Measurements from ENCODE around the gene OBP2A. TPM values are rescaled to one million over a fixed set of nuclear protein-coding genes. Genes with fewer than 3 reads are reported as not detected.

Gene OBP2A
- total and polyA plus RNA-seq, 2 donors (not counting 3 experiments of a cell fraction or from before 2014, with no cell fraction given), result not detected

DNA sequence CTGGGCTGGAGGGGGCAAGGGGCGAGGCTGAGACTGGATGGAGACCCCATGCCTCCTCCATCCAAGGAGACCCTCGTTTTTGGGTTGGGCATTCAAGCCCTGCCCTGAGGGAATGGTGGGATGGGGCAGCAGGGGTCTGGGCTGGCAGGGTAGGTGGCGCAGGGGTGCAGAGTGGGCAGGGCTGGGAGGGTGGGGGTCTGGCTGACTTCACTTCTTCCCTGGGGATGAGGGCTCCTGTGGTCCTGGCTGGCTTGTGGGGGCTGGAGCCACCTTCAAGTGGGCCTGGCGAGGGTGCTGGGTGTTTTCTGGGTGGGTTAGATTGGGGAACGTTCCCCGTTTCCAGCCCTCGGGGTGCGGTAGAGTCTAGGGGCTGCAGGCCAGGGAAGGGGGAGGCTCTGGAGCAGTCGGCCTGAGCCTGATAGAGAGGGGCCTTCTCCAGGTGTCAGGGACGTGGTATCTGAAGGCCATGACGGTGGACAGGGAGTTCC, 24.3 kb upstream of the OBP2A start:
- no peaks in the 10 kb centered on the region for H3K9me1 ChIP-seq (replicated peaks; ENCODE audit: control insufficient read depth, extremely low read depth, insufficient read depth, low read length)
- H3K9me3 ChIP-seq (replicated peaks; ENCODE audit: control insufficient read depth, insufficient read depth, low read length), result no peaks in the 10 kb centered on the region
- TF ChIP-seq JUN (IDR thresholded peaks at IDR 0.05; ENCODE audit: borderline replicate concordance, insufficient read depth, insufficient read length, low read depth), result no peak
- FAIRE-seq (no peak), DNase-seq (ENCODE audit: low read depth, low spot score) (no peak)
- no peak overlapping the region for H3K4me2 ChIP-seq (ENCODE audit: insufficient read depth, low read length)
- POLR2A ChIA-PET, result no interaction called here
- no peaks in the 10 kb centered on the region for H3K36me3 ChIP-seq (ENCODE audit: control insufficient read depth in 2 of 2, extremely low read depth in 1 of 2, insufficient read depth in 2 of 2, low read length in 2 of 2)
- no peaks in the 10 kb centered on the region for H3K27me3 ChIP-seq (ENCODE audit: control insufficient read depth in 2 of 2, insufficient read depth in 2 of 2, low read length in 2 of 2)
- H4K20me1 ChIP-seq (replicated peaks; ENCODE audit: control insufficient read depth, extremely low read depth, insufficient read depth, low read length), result no peaks in the 10 kb centered on the region
- BruUV-seq (replicated peaks), result no TSS peak
- intact Hi-C loops (cut with micrococcal nuclease) (no loop called here), dilution Hi-C loops (cut with MboI; ENCODE audit: extremely low pct_ligation_motif_present, low sequenced_read_pairs) (no loop called here)
- no peaks in the 10 kb centered on the region for H3K79me2 ChIP-seq (ENCODE audit: control insufficient read depth, insufficient read depth, low read length)
- no peak overlapping the region for H3K27ac ChIP-seq (ENCODE audit: insufficient read depth, low read depth, low read length)
- CTCF ChIA-PET, result no interaction called here
- no peak overlapping the region for H2AFZ ChIP-seq (ENCODE audit: low read depth, low read length)
- no peak overlapping the region for H3K4me3 ChIP-seq (replicated peaks in 1 of 3; ENCODE audit: insufficient read depth in 1 of 3, low read depth in 1 of 3, low read length in 3 of 3)
- no peaks in the 10 kb centered on the region for H3K4me1 ChIP-seq (ENCODE audit: control insufficient read depth, extremely low read depth, insufficient read depth, low read length)
- no peak overlapping the region for H3K9ac ChIP-seq (replicated peaks; ENCODE audit: extremely low read depth, insufficient read depth, low read length)

DNA sequence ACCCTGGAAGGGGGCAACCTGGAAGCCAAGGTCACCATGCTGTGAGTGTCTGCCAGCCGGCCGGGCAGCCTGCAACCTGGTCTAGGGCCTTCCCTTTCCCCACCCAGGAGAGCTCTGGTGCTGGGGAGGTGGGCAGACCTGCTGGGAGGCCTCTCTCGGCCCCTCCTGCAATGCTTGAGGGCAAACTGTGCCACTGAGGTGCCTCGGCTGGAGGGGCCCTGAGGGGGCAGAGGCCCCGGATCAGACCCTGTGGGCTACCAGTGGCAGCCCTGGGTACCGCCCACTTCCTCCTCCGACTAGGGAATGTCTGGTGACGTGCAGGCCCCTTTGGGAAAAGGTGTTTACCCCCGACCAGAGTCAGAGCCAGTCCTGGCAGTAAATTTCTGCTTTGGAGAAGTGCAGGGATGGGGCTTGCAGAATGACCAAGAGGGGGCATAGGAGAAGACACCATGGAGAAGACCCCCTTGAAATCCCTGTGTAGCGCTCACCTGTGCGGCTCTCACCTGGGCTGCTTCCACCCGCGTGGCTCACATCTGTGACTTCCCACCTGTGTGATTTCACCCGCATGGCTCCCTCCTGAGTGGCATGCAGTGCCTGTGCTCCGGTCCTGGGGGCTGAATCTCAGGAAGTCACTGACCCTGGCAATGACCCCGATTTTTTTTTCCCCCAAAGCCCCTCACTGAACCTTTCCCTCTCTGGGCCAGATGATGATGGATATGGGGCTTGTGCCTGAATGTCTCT, 23.6 kb upstream of the OBP2A start:
- no peaks in the 10 kb centered on the region for H3K79me2 ChIP-seq (ENCODE audit: control insufficient read depth, insufficient read depth, low read length)
- no peaks in the 10 kb centered on the region for H3K9me3 ChIP-seq (replicated peaks; ENCODE audit: control insufficient read depth, insufficient read depth, low read length)
- no peak for TF ChIP-seq GATA2 (IDR thresholded peaks at IDR 0.05; ENCODE audit: insufficient read depth, insufficient read length, low read depth, low read length)
- TF ChIP-seq, protein P1, sequence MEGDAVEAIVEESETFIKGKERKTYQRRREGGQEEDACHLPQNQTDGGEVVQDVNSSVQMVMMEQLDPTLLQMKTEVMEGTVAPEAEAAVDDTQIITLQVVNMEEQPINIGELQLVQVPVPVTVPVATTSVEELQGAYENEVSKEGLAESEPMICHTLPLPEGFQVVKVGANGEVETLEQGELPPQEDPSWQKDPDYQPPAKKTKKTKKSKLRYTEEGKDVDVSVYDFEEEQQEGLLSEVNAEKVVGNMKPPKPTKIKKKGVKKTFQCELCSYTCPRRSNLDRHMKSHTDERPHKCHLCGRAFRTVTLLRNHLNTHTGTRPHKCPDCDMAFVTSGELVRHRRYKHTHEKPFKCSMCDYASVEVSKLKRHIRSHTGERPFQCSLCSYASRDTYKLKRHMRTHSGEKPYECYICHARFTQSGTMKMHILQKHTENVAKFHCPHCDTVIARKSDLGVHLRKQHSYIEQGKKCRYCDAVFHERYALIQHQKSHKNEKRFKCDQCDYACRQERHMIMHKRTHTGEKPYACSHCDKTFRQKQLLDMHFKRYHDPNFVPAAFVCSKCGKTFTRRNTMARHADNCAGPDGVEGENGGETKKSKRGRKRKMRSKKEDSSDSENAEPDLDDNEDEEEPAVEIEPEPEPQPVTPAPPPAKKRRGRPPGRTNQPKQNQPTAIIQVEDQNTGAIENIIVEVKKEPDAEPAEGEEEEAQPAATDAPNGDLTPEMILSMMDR (IDR thresholded peaks at IDR 0.05; ENCODE audit: extremely low read depth in 1 of 2, insufficient read depth in 1 of 2, low read depth in 1 of 2, low read length in 2 of 2), result no peak
- no peak for TF ChIP-seq POLR2A (IDR thresholded peaks at IDR 0.05; ENCODE audit: low read depth, low read length)
- TF ChIP-seq MAX (IDR thresholded peaks at IDR 0.05; ENCODE audit: insufficient read depth, insufficient read length), result no peak
- no peak for TF ChIP-seq POLR2AphosphoS5 (IDR thresholded peaks at IDR 0.05; ENCODE audit: insufficient read depth, low read depth, low read length)
- no peak for TF ChIP-seq MYC (IDR thresholded peaks at IDR 0.05; ENCODE audit: low read depth, low read length)
- TF ChIP-seq EZH2 (IDR thresholded peaks at IDR 0.05; ENCODE audit: borderline replicate concordance, low read depth, low read length, severe bottlenecking), result no peak
- H3K27ac ChIP-seq (ENCODE audit: insufficient read depth, low read depth, low read length), result no peak overlapping the region
- no peaks in the 10 kb centered on the region for H3K4me1 ChIP-seq (ENCODE audit: control insufficient read depth, extremely low read depth, insufficient read depth, low read length)
- dilution Hi-C loops (cut with MboI; ENCODE audit: extremely low pct_ligation_motif_present, low sequenced_read_pairs), result no loop called here
- no peaks in the 10 kb centered on the region for H3K27me3 ChIP-seq (ENCODE audit: control insufficient read depth in 2 of 2, insufficient read depth in 2 of 2, low read length in 2 of 2)
- FAIRE-seq, result no peak
- H3K9me1 ChIP-seq (replicated peaks; ENCODE audit: control insufficient read depth, extremely low read depth, insufficient read depth, low read length), result no peaks in the 10 kb centered on the region
- DNase-seq (ENCODE audit: low read depth, low spot score), result no peak
- no peak overlapping the region for H2AFZ ChIP-seq (ENCODE audit: low read depth, low read length)
- no TSS peak for BruUV-seq (replicated peaks)
- H3K4me2 ChIP-seq (ENCODE audit: insufficient read depth, low read length), result no peak overlapping the region
- no peaks in the 10 kb centered on the region for H3K36me3 ChIP-seq (ENCODE audit: control insufficient read depth in 2 of 2, extremely low read depth in 1 of 2, insufficient read depth in 2 of 2, low read length in 2 of 2)
- CTCF ChIA-PET, result interaction anchor here (0.9 kb wide), 1 partner anchor 18 kb away, joined by 3 read pairs; no protein-coding TSS in a partner anchor
- H3K9ac ChIP-seq (replicated peaks; ENCODE audit: extremely low read depth, insufficient read depth, low read length), result no peak overlapping the region
- no peaks in the 10 kb centered on the region for H4K20me1 ChIP-seq (replicated peaks; ENCODE audit: control insufficient read depth, extremely low read depth, insufficient read depth, low read length)
- intact Hi-C loops (cut with micrococcal nuclease), result no loop called here
- POLR2A ChIA-PET, result no interaction called here
- H3K4me3 ChIP-seq (replicated peaks in 1 of 3; ENCODE audit: insufficient read depth in 1 of 3, low read depth in 1 of 3, low read length in 3 of 3), result no peak overlapping the region
